Activated T-cell treated with anti-CD3 and anti-CD28 coated beads, Interleukin-2, amount 50 U/mL, for 1 hour (primary cell): Measurements from ENCODE around the gene CASP10.
A peak's percentile ranks its signal among the peaks of the same experiment; 100 is the strongest.
"Not testable (repeated sequence)": the region's sequence is repeated elsewhere in the genome, so short reads cannot be mapped to it uniquely, and the experiment has no call there.

Experiments
- DNase-seq: peaks from one replicate; pipeline ENCODE4 v3.0.0-alpha.2; 2020

Gene CASP10

DNA sequence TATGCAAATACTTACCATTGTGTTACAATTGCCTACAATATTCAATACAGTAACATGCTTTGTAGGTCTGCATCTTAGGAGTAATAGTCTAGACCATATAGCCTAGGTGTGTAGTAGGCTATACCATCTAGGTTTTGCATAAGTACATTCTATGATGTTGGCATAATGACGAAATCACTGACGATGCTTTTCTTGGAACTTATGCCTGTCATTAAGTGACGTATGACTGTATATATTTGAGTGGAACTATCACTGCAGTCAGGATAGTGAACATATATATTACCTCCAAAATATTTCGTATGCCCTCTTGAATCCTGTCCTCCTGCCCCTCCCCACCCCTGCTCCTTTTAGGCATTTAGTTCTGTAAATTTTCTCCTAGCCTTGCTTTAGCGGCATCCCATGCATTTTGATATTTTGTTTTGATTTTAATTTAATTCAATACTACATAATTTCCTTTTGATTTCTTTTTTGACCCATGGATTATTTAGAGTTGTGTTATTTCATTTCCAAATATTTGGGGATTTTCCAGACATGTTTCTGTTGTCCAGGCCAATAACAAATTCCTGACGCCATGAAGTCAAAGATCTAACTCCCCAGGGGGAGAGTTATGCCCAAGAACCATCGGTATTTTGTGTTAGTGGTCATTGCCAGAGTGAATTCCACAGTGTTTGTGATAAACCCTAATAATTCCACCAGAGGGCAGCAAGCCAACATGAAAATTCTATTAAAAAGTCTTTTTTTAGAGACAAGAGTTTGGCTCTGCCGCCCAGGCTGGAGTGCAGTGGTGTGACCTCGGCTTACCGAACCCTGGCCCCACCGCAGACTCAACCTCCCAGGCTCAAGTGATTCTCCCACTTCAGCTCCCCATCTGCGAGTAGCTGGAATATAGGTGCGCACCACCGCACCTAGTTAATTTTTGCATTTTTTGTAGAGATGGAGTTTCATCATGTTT, 53.2 kb downstream of the CASP10 start:
- peak; percentile 58 for DNase-seq

DNA sequence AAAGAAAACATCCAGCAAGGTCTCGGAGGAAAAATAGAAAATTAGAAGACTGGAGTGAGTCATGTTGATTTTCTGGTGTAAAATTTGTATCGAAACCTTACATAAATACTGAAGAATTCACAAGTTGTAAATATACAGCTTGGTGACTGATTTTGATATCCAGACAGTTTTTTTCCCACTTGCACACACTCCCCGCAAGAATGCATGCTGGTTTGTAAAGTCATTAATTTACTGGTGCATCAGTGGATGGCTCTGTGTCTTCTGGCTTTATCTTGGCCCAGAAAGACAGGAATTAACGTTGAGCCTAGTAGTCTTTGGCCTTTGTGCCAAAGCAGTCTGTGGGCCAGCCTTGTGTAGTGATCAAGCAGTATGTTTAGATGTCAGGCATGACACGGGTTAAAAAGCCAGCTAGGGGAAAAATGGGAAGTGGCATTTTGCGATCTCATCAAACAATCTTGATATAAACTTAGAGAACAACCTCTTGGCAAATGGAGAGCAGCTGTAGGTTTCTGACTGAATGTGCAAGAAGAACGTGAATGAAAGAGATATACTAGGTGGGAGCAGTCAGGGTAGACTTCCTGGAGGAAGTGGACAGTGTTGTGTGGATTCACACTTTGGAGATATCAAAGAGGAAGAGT, 54.7 kb downstream of the CASP10 start:
- DNase-seq: no peak

DNA sequence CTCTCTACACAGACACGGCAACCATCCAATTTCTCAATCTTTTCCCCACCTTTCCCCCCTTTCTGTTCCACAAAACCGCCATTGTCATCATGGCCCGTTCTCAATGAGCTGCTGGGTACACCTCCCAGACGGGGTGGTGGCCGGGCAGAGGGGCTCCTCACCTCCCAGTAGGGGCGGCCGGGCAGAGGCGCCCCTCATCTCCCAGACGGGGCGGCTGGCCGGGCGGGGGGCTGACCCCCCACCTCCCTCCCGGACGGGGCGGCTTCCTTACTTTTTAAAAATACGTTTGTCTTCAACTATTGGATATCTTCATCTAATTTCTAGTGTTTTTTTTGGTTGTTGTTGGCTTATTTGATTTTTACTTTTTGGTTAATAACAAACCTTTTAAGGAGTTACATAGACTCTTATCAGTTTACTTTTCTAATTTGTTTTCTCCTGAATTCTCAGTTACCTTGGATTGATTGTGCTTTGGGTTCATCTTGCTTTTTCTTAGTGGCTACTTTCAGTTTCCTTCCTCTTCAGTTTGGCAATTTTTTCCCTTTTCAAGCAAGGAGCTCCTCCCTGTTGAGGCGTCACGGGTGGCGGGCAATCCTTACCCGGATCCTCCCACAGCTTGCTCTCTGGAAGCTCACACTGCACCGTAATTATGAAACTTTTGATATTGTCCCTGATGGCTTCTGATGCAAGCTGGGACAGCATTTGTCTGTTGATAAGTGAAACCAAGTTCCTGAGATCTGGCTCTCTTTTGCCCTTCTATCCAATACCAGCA, 56.4 kb downstream of the CASP10 start:
- not testable (repeated sequence) for DNase-seq

DNA sequence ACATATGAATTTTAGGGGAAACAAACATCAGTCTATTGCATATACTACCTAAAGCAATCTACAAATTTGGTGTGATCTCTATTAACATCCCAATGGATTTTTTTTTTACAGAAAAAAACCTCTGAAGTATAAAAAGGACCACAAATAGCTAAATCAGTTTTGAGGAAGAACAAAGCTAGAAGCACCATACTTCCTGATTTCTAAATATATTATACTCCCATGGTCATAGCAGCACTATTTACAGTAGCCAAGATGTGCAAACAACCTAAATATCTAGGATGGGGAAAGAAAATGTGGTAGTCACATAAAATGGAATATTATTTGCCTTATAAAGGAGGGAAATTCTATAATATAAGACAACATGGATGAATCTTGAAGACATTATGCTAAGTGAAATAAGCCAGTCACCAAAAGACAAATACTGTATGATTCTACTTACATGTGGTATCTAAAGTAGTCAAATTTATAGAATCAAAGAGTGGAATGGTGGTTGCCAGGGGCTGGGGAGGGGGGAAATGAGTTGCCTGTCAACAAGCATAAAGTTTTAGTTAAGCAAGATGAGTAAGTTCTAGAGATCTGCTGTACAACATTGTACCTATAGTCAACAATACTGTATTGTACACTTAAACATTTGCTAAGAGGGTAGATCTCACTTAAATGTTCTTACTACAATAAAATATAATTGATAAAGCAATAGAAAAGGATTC, 59.8 kb downstream of the CASP10 start:
- DNase-seq: no peak

DNA sequence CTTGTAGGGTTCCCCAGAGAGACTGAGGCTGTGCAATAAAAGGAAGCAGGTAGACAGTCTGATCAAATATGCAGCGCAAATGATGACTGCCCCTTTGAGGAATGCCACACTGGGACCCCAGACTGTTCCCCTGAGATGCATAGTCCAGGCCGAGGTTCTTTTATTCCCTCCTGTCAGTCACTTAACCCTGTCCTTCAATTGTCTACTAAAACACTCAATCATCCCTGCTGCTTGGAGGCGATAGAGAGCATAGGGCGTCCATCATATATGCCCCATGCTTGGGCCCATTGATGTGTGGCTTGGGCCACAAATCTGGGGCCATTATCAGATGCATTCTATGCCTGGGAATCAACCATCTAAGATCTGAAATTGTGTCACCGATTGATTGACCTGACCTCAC, 61.9 kb downstream of the CASP10 start:
- DNase-seq: no peak

DNA sequence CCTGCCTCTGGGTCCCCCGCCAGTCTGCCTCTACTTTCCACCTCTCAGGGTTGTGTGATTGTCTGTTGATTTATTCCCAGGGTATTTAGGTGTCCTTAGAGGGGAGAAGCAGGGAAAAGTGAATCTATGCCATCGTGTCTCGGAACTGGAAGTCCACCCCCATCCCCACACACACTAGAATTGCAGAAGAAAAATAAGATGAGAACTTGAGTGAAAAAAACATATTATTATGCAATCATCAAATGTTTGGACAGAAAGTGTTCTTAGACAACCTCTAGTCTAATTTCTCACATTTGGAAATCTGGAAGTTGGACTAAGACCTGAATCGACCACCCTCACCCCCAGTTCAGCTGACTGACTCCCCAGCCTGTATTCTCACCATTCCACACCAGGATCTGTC, 63.3 kb downstream of the CASP10 start:
- DNase-seq: no peak

DNA sequence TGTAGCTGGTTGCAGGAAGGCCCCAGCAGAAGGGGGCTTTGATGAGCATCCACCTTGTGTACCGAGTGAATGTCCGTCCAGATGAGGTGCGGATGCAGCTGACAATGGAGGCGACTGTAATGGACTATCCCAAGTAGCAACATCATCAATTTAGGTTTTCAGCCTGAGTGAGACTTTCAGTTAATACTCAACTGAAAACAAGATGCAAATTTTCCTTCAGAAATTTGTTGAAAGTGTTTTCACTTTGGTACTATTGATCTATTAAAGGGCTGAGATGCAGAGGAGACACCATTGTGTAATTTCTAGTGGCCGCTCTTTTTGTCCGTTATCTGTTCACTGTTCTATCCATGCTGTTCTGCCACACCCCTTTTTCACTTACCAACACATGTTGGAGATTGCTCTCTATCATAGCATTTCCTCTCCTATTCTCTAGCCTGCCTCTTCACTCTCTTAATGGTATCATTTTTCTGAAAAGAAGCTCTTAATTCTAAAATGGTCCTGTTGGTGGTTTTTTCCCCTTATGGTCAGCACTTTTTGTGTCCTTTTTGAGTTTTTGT, 65.4 kb downstream of the CASP10 start:
- DNase-seq: no peak

DNA sequence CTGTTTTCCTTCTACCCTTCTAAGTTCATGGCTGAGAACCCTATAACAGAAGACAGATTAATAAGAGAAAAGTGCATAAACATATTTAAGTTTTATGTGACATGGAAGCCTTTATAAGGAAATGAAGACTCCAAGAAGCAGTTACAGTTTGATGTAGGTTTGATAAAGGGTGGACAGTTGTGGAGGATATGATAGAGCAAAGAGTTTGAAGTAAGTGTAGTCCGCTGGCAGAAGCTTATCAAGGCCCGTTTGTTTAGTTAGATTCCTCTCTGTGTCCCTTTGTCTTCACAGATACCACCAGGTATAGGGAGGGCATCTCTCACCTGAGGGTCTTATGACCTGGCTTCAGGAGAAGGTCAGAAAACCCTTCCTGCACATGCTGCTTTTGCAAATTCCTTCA, 66.9 kb downstream of the CASP10 start:
- DNase-seq: no peak

DNA sequence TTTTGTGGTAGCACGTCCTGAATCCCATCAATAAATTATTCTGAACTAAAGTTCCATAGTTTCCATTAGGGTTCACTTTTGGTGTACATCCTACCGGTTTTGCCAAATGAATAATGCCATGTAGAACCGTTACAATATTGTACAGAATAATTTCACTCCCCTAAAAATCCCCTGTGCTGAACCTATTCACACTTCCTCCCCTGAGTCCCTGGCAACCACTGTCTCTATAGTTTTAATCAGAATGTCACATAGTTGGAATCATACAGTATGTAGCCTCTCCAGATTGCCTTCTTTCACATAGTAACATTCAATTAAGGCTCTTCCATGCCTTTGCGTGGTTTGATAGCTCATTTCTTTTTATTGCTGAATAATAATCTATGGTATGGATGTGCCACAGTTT, 67.8 kb downstream of the CASP10 start:
- no peak for DNase-seq

DNA sequence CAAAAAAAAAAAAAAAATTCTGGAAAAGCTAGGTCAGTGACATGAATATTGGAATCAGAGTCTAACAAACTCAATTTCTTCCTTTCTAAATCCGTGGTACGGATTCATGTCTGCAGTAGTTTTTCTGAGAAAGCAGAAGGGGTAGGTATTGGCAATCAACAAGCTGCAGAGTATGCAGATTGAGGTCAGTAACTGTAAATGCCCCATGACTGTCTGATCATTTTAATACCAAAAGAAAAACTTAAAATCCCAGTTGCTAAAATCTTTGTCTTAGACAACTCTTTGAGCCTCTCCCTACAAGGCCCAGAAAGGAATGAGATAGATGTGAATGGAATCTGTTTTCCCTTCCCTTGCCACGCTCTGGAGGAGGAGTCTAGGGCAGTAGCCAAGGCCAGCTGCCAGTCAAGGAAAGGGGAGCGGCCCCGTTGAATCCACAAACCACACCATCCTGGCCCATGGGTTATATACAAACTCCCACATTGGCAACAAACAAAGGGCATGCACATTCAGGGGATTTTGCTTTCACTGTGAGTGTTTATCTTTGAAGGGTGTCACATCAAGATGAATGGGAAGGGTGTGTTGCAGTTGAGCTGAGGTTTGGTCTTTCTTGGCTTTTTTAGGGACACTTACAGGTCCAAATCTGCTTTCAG, 71.3 kb downstream of the CASP10 start:
- DNase-seq: no peak

DNA sequence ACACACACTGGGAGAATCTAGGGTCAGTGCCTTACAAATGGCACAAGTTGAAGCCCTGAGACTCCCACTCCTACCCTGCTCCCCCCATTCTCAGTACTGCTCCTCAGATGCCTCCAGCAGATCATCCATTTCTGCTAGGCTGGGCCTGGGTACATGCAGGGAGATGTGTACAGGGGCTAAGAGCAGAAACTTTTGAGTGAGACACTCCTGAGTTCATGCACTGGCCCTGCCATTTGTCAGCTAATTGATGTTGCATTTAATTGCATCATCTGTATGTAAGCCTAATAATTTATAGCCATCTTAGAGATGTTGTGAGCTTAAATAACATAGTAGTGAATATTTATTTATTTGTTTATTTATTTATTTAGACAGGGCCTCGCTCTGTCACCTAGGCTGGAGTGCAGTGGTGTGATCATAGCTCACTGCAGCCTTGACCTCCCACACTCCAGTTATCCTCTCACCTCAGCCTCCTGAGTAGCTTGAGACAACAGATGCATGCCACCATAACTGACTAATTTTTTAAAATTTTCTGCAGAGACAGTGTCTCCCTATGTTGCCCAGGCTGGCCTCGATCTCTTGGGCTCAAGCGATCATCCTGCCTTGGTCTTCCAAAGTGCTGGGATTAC, 72.6 kb downstream of the CASP10 start:
- DNase-seq: no peak

DNA sequence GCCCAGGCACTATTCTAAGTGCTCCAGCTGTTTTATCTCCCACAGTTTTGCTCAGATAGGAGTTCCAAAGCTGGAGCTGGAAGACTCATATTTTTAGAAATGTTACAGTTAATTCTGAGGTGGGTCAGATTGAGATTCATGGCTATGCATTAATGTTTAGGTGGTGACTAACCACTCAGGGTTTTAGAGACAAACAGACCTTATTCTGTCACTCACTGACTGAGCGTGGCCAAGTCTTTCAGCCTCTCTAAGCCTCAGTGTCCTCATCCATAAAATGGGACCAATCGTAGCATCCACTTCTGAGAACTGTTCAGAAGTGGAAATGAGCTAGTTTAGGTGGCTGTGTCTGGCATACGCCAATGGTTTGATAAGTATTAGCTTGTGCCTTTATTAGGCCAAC, 73.1 kb downstream of the CASP10 start:
- no peak for DNase-seq

DNA sequence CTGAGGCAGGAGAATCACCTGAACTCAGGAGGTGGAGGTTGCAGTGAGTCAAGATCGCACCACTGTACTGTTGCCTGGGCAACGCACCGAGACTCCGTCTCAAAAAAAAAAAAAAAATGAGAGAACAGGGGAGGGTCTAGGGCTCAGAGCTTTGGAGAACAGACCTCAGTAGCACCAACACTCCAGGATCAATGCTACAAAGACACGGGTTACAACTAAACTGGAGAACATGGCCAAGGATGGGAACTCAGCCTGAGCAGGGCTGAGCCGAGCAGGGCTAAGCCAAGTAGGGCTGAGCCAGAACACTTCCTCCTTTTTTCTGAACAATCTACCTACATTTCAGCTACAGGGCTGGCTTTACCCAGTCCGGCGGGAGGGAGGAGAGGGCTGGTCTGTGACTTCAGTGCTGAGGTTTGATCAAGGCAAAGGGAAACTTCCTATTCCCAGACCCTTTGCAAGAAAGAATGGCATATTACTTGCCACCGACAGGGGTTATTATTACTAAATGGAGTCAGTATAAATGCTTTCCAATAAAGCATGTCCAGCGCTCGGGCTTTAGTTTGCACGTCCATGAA, 74.5 kb downstream of the CASP10 start:
- DNase-seq: peak; percentile 65

DNA sequence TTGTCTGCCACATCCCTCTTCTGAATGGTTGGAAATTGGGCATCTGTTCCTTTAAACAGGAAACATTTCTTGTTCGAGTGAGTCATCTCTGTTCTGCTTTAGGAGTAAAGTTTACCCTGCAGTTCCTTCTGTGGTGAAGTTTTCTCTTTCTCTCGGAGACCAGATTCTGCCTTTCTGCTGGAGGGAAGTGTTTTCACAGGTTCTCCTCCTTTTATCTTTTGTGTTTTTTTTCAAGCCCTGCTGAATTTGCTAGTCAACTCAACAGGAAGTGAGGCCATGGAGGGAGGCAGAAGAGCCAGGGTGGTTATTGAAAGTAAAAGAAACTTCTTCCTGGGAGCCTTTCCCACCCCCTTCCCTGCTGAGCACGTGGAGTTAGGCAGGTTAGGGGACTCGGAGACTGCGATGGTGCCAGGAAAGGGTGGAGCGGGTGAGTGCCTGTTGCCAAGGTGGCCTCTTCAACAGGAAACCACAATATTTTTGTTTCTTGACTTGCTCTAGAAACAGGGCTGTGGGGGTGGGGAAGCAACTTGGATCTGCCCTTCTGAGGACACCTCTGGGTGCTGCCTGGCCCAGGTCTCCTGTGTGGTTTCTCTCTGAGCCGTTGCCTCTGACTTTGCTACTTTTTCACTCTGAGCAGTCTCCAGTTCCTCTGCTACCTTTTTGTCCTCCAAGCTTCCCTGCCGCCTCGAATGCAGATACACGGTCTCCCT, 75.2 kb downstream of the CASP10 start:
- peak; percentile 86 for DNase-seq

DNA sequence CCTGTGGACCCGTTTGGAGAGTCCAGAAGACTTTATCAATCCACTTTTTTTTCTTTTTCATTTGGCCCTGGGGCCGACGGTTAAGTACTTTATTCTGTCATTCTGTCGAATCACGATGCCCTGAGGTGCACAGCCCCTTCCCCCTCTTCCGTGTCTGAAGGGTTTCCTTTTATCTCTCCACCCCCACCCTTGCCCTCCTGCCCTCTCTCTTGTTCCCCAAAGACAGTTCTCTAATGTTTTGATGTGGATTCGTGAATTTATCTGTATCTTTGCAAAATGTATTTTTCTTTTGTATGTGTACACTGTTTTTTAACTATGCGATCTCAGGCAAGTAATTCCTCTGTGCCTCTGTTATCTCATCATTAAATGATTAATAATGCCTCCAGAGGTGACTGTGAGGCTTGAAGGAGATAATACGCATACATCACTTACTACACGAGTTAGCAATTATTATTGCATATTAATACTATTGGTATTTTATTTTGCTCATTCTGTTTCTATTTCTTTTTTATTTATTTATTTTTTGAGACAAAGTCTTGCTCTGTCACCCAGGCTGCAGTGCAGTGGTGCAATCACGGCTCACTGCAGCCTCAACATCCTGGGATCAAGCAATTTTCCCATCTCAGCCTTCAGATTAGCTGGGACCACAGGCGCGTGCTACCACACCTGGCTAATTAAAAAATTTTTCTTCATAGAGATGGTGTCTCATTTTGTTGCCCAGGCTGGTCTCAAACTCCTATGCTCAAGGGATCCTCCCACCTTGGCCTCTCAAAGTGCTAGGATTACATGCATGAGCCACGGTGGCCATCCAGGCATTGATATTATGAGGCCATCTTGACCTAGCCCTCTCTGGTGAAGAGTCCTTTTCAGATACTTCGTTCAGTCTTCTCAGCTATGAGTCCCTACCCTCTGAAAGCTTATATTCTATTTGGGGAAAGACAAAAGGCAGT, 76.0 kb downstream of the CASP10 start:
- no peak for DNase-seq

DNA sequence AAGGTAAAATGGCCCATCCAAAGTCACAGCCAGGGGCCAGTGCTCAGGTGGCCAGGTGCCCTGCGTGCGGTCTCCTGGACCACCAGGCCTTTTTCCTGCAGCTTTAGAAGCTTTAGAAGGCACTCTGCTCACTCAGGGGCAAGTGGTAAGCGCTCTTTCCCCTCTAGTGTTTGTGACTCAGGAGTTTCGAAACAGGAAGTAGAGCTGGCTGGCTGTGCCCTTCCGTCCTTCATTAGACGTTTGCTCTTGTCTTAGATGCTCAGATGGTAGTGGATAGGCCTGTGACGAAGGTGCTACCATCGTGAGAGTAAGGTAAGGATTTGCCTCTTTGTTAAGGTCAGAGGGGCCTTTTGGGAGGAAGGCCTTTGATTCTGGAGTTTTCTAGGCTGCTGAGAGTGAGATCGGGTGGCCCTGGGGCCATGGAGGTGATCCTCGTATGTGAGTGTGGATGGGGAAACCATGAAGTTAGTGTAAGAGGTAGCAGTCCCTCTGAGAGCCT, 77.4 kb downstream of the CASP10 start, which contains the start of gene CASP8:
TSS of gene CASP8 (plus strand) at position 235 of the 499 bp plus-strand sequence. CDS start 5,951 bp downstream, outside the sequence.
- DNase-seq: peak; percentile 59

DNA sequence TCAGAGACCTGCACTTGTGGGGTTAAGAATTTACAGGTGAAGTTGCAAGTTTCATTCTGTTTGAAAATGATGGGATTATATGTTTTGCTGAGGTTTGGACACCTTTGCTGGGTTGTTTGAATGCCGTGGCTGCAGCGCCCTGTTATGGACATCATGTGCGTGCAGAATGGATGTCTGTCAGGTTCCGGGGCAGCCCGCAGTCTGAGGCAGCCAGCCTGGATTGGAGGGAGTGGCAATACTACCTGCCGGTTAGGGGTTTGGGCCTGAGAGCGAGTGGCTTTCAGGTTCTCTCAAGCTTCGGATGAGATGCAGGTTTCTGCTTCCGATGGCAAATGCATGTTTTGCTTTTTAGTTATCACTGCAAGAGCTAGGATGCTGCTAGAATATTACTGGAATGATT, 78.5 kb downstream of the CASP10 start:
- DNase-seq: peak; percentile 60

DNA sequence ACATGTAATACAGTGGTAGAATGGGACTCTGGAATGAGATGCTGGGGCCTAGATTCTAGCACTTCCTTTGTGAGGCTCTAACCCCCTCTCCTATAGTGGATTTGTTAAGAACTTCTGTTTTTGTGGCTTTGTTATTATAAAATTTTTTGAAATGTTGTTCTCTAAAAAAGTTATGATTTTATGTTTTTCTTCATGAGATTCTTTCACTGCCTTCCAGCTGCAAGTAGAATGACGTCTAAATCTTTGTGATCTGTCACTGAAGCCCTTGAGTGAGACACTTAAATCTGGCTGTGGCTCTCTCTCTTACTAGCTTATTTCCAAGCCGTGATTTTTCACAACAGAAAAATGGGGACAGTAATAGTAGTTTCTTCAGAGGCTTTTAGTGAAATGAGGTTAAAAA, 79.0 kb downstream of the CASP10 start:
- no peak for DNase-seq

DNA sequence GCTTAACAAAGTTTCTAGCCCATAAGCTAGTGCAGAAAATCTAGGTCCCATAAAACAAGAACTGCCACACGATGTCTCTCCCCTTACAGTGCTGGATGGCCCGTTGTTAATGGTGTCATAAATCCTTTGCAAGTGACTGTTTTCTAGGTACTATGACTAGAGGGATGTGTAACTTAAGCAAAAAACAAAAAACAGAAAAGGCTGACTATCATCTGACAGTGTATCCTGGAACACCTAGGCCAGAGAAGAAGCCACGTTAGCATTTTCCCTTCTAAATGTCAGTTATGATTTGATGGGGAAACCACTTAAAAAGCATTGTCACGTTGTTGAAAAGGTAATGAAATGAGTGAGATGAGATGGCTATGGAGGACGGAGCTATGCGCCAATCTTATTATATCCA, 79.8 kb downstream of the CASP10 start:
- DNase-seq: no peak
